ENCODE results near the gene GABRB1. TPM values are rescaled to one million over a fixed set of nuclear protein-coding genes. Genes with fewer than 3 reads are reported as not detected.

Gene GABRB1
- total and polyA plus RNA-seq, 2 experiments from 2014 or later = 2.8 to 5.5 TPM

- WGBS (ENCODE audit: low lambda C conversion rate, missing lambda C conversion rate) = 68% methylated on average over 3 of the region's 3 CpGs
- Histone ChIP-seq H3K27me3 (no peaks in the 10 kb centered on the region), H2AFZ (no peak overlapping the region), H3K79me2 (no peaks in the 10 kb centered on the region), H3K27ac (no peak overlapping the region), H3K9me3 (ENCODE audit: low read depth) (no peaks in the 10 kb centered on the region), H3K9me2 (replicated peaks; ENCODE audit: insufficient read depth) (no peaks in the 10 kb centered on the region), H3K4me1 (ENCODE audit: insufficient read depth) (no peaks in the 10 kb centered on the region), H3K36me3 (replicated peaks; ENCODE audit: insufficient read depth, low read depth) (no peaks in the 10 kb centered on the region), H3K4me3 (no peak overlapping the region), H4K20me1 (ENCODE audit: insufficient read depth, poor library complexity, severe bottlenecking) (no peaks in the 10 kb centered on the region), H3K4me2 (no peak overlapping the region)
- TF ChIP-seq EZH2 (IDR thresholded peaks at IDR 0.05; ENCODE audit: borderline replicate concordance) (no peak), CTCF (IDR thresholded peaks at IDR 0.05; ENCODE audit: poor library complexity) (no peak)
- DNase-seq (ENCODE audit: low spot score) = no peak
Measured at GRCh38 chr4:47473141-47473750, 441.9 kb downstream of the GABRB1 start.

GRCh38 chr4:47474799-47475198 is 443.4 kb downstream of the GABRB1 start:
- no peaks in the 10 kb centered on the region for H3K4me1 ChIP-seq (ENCODE audit: insufficient read depth)
- WGBS (ENCODE audit: low lambda C conversion rate, missing lambda C conversion rate) = 86% methylated on average over 4 of the region's 4 CpGs
- H3K36me3 ChIP-seq (replicated peaks; ENCODE audit: insufficient read depth, low read depth) = no peaks in the 10 kb centered on the region
- no peak overlapping the region for H3K27ac ChIP-seq
- DNase-seq (ENCODE audit: low spot score) = no peak
- no peak for TF ChIP-seq CTCF (IDR thresholded peaks at IDR 0.05; ENCODE audit: poor library complexity)
- TF ChIP-seq EZH2phosphoT487 (IDR thresholded peaks at IDR 0.05; ENCODE audit: low read depth, severe bottlenecking, unreplicated experiment) = no peak
- TF ChIP-seq EZH2 (IDR thresholded peaks at IDR 0.05; ENCODE audit: borderline replicate concordance) = no peak
- no peak overlapping the region for H2AFZ ChIP-seq
- H3K9me3 ChIP-seq (ENCODE audit: low read depth) = no peaks in the 10 kb centered on the region
- H3K4me3 ChIP-seq = no peak overlapping the region
- no peaks in the 10 kb centered on the region for H3K79me2 ChIP-seq
- H3K4me2 ChIP-seq = no peak overlapping the region
- H3K27me3 ChIP-seq = no peaks in the 10 kb centered on the region
- H4K20me1 ChIP-seq (ENCODE audit: insufficient read depth, poor library complexity, severe bottlenecking) = no peaks in the 10 kb centered on the region
- no peaks in the 10 kb centered on the region for H3K9me2 ChIP-seq (replicated peaks; ENCODE audit: insufficient read depth)

- no peak overlapping the region for H3K4me3 ChIP-seq
- H3K27me3 ChIP-seq = no peaks in the 10 kb centered on the region
- no peak for DNase-seq (ENCODE audit: low spot score)
- H3K4me1 ChIP-seq (ENCODE audit: insufficient read depth) = no peaks in the 10 kb centered on the region
- H3K79me2 ChIP-seq = no peaks in the 10 kb centered on the region
- no peak overlapping the region for H2AFZ ChIP-seq
- H4K20me1 ChIP-seq (ENCODE audit: insufficient read depth, poor library complexity, severe bottlenecking) = no peaks in the 10 kb centered on the region
- H3K27ac ChIP-seq = no peak overlapping the region
- no peaks in the 10 kb centered on the region for H3K36me3 ChIP-seq (replicated peaks; ENCODE audit: insufficient read depth, low read depth)
- H3K9me2 ChIP-seq (replicated peaks; ENCODE audit: insufficient read depth) = no peaks in the 10 kb centered on the region
- 81% methylated on average over 1 of the region's 1 CpG for WGBS (ENCODE audit: low lambda C conversion rate, missing lambda C conversion rate)
- no peak overlapping the region for H3K4me2 ChIP-seq
- H3K9me3 ChIP-seq (ENCODE audit: low read depth) = no peaks in the 10 kb centered on the region
- TF ChIP-seq EZH2phosphoT487 (IDR thresholded peaks at IDR 0.05; ENCODE audit: low read depth, severe bottlenecking, unreplicated experiment) (no peak), EZH2 (IDR thresholded peaks at IDR 0.05; ENCODE audit: borderline replicate concordance) (no peak), CTCF (IDR thresholded peaks at IDR 0.05; ENCODE audit: poor library complexity) (no peak)
Measured at GRCh38 chr4:47475411-47475810, 444.0 kb downstream of the GABRB1 start.

Other genes starting within 250 kb of the GABRB1 start
- gene COX7B2, start 122.3 kb upstream of the GABRB1 start, total RNA-seq = not detected in 2 replicates
- not detected in 2 replicates for gene COX7B2, start 122.3 kb upstream of the GABRB1 start, polyA plus RNA-seq
- 0.73 and 1.2 TPM in 2 replicates for gene GABRA4, start 38.0 kb upstream of the GABRB1 start, total RNA-seq
- gene GABRA4, start 38.0 kb upstream of the GABRB1 start, polyA plus RNA-seq = 0.04 and 0.27 TPM in 2 replicates